ENCODE measurements around the gene DVL3. TPM values are rescaled to one million over a fixed set of nuclear protein-coding genes. Genes with fewer than 3 reads are reported as not detected.

DVL3 gene
- total and polyA plus RNA-seq, 10 of the 15 experiments (the other 5 are each of a cell fraction or from before 2014, with no cell fraction given), result 2.2 to 39.7 (median 14.5) TPM

GRCh38 chr3:184133840-184134745, 21.1 kb upstream of the DVL3 start (continued):
- TF ChIP-seq REST (IDR thresholded peaks at IDR 0.05; ENCODE audit: low read depth, low read length), result peak; percentile 27; the same call in 1 of the 2 replicates
- TF ChIP-seq ETV6 (conservative IDR thresholded peaks at IDR 0.05 in 1 of 2, IDR thresholded peaks at IDR 0.05 in 1 of 2; ENCODE audit: borderline replicate concordance in 1 of 2, low read depth in 1 of 2), result no peak
- TF ChIP-seq CBX3 (IDR thresholded peaks at IDR 0.05; ENCODE audit: borderline replicate concordance, low read depth), result no peak
- no peak for TF ChIP-seq SREBF2 (IDR thresholded peaks at IDR 0.05; ENCODE audit: low read length)
- peak; percentile 53 for TF ChIP-seq CREM (IDR thresholded peaks at IDR 0.05; ENCODE audit: low read depth)
- TF ChIP-seq TCF3 (IDR thresholded peaks at IDR 0.05; ENCODE audit: borderline replicate concordance, insufficient read depth, low read depth, low read length), result no peak
- TF ChIP-seq ZBTB4 (CRISPR knock-in tag; IDR thresholded peaks at IDR 0.05), result no peak
- peak; percentile 27; the same call in 1 of the 2 replicates for TF ChIP-seq RELB (IDR thresholded peaks at IDR 0.05; ENCODE audit: low read depth)
- TF ChIP-seq ZBTB33 (IDR thresholded peaks at IDR 0.05), result no peak
- no peak for TF ChIP-seq BCLAF1 (IDR thresholded peaks at IDR 0.05)
- TF ChIP-seq ZNF384 (IDR thresholded peaks at IDR 0.05; ENCODE audit: borderline replicate concordance, low read depth, low read length), result no peak
